Effector memory CD8-positive, alpha-beta T cell (primary cell): Measurements from ENCODE around the gene CLMN.
A peak's percentile ranks its signal among the peaks of the same experiment; 100 is the strongest.
"Not testable (repeated sequence)": the region's sequence is repeated elsewhere in the genome, so short reads cannot be mapped to it uniquely, and the experiment has no call there.

Experiments
- ATAC-seq: fragments of 150-1000 bp; cut with Tn5 transposase; replicated peaks from 2 replicates; pipeline ENCODE4 v1.10.0; 2021; ENCODE audit warnings: mild to moderate bottlenecking, moderate library complexity
- DNase-seq, 3 experiments: peaks; one replicate each; pipeline ENCODE4 v3.0.0; 2021
- H3K27ac Mint-ChIP-seq, 2 donors: one replicate each; pipeline ENCODE4 v1.8.0; 2022; ENCODE audit warnings: mild to moderate bottlenecking in 2 of 2, mixed read lengths in 2 of 2, moderate library complexity in 2 of 2
- H3K27me3 Mint-ChIP-seq, 2 donors: one replicate each; pipeline ENCODE4 v1.8.0; 2022; ENCODE audit warnings: mixed read lengths in 2 of 2
- H3K36me3 Mint-ChIP-seq: one replicate; pipeline ENCODE4 v1.8.0; 2022; ENCODE audit warnings: mild to moderate bottlenecking, moderate library complexity, mixed read lengths; ENCODE audit not compliant: insufficient read depth
- H3K4me1 Mint-ChIP-seq, 2 donors: one replicate each; pipeline ENCODE4 v1.8.0; 2022; ENCODE audit warnings: low read depth in 2 of 2, mixed read lengths in 2 of 2
- H3K4me3 Mint-ChIP-seq, 2 donors: one replicate each; pipeline ENCODE4 v1.8.0; 2022; ENCODE audit warnings: mild to moderate bottlenecking in 2 of 2, mixed read lengths in 2 of 2, moderate library complexity in 2 of 2
- H3K9me3 Mint-ChIP-seq, 2 donors: one replicate each; pipeline ENCODE4 v1.8.0; 2022; ENCODE audit warnings: mixed read lengths in 2 of 2

The CLMN gene

GRCh38 chr14:95190346-95190840 lies 129.3 kb downstream of the CLMN start:
- Mint-ChIP-seq H3K4me3 (no peak overlapping the region), H3K27me3 (peaks cover 43 to 71% of the 10 kb centered on the region in 2 donors), H3K36me3 (peaks cover 2% of the 10 kb centered on the region), H3K9me3 (no peaks in the 10 kb centered on the region), H3K27ac (no peak overlapping the region), H3K4me1 (peaks cover 0 to 2% of the 10 kb centered on the region in 2 donors)
- DNase-seq (no peak), ATAC-seq (no peak)

DNA sequence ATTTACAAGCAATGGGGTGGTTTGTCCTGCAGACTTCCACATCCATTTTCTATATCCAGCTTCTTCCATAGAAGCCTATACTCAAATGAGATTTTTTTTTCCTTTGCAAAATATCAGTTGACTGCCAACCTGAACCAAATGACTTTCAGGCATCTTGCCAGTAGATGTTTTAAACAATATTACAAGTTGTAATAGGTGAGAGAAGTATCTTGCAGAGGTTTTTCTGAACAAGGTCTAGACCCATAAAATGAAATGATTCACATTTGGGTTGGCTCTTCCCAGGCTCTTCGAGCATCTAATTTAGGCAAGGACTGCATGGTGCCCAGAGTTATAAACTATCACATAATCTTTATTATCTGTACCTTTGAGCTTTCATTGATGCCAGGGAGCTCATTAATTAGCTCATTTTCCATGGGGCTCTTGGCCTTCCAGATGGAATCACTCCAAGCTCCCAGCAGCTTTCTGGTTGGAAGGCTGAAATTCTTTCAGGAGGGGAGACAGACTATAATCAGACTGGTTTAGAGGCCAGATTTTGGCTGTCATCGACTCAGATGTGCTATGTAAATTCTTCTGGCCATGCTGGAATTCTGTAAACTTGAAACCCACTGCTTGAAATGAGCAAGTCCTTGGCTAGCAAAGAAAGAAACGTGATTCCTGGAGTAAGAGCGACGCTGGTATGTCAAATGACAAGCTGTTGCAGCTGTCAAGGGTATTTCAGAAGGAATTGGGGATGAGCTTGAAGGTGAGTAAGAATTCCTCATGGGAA lies 130.2 kb downstream of the CLMN start:
- no peak for DNase-seq
- Mint-ChIP-seq H3K4me1 (peaks cover 0 to 2% of the 10 kb centered on the region in 2 donors), H3K9me3 (no peaks in the 10 kb centered on the region), H3K36me3 (peaks cover 2% of the 10 kb centered on the region), H3K4me3 (no peak overlapping the region), H3K27ac (no peak overlapping the region), H3K27me3 (peaks cover 44 to 80% of the 10 kb centered on the region in 2 donors)
- no peak for ATAC-seq

DNA sequence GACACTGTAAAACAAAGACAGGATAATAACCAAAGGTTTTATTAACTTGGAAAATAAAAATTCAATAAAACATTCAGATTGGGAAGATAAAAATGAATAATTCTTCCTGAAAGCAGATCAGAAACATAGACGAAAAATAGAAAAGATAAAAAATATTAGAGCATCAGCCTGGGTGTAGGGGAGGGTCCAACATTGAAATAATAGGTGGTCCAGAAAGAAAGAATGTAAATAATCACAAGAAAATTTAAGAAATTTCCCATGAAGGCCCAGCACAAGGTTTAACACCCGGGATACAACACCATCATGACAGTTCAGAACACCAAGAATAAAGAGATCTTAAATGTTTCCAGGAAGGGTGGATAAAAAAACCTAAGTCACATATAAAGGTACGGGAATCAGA lies 131.3 kb downstream of the CLMN start:
- peaks cover 50 to 79% of the 10 kb centered on the region in 2 donors for H3K27me3 Mint-ChIP-seq

DNA sequence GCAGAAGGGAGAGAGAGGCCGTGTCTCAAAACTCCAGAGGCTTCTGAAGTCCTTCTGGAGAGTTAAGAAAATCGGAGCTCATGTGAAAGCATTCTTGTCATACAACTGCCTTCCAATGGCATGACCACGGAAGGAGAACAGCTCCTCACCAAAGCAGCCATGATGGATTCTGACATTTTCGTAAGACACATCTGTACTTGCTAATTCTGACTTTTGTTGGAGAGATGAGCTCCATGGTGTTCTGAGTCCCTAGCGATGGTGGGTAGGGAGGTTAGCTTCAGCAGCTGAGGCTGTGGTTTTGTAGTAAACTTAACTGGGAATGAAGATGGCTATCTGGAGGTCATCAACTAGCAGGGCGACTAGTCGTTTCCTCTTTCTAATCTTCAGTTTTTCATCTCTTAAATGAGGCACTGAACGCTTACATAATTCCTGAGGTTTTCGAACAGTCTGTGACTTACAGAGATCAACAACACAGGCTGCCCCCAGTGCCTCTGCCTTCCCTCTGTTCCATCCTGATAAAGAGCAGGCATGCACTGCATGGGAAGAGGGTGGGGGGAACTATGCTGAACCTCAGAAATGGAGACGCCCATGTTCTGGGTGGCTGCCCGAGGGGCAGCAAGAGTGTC lies 133.8 kb downstream of the CLMN start:
- H3K9me3 Mint-ChIP-seq: no peaks in the 10 kb centered on the region
- ATAC-seq (no peak), DNase-seq (no peak)
- peaks cover 0 to 2% of the 10 kb centered on the region in 2 donors for H3K4me1 Mint-ChIP-seq
- H3K4me3 Mint-ChIP-seq: peak overlapping the region in 1 of 2 donors; percentile 48
- H3K27me3 Mint-ChIP-seq: peaks cover 47 to 75% of the 10 kb centered on the region in 2 donors
- no peaks in the 10 kb centered on the region for H3K36me3 Mint-ChIP-seq
- no peak overlapping the region for H3K27ac Mint-ChIP-seq

More for the DNA sequence above, 131.3 kb downstream of the CLMN start:
- Mint-ChIP-seq H3K4me3 (no peak overlapping the region), H3K27ac (no peak overlapping the region), H3K4me1 (peaks cover 0 to 2% of the 10 kb centered on the region in 2 donors), H3K36me3 (peaks cover 2% of the 10 kb centered on the region), H3K9me3 (no peaks in the 10 kb centered on the region)
- ATAC-seq: no peak
- no peak for DNase-seq

DNA sequence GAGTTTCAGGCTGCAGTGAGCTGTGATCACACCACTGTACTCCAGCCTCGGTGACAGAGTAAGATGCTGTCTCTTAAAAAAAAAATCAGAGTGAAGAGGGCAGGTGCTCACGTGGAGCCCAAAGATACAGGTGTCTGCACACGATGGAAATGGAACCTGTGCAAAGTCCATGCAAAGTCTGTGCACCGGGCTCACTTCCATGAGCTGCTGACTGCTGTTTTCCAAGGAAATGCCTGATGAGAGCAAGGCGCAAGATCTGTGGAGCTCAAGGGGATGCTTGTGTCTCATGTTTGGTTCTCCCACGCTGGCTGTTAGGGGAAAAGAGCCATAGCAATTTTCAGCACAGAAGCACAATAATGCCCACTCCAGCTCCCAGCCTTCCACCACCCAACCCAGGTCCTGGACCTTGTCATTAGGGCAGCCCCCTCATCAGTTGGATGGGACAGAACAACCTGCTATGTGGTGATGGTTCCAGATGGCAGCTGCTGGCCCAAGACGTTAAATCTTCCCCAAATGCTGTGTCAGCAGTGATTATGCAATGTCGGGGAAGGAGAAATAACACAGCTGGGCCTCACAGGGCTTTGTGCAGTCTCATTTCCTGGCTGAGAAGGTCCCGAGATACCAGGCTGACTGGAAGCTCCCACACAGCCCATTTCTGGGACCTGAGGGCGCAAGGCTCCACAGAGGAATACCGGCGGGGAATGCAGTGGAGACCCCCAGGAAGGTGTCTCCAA lies 134.5 kb downstream of the CLMN start:
- no peaks in the 10 kb centered on the region for H3K9me3 Mint-ChIP-seq
- peak overlapping the region in 1 of 2 donors; percentile 48 for H3K4me3 Mint-ChIP-seq
- peaks cover 44 to 75% of the 10 kb centered on the region in 2 donors for H3K27me3 Mint-ChIP-seq
- ATAC-seq: no peak
- H3K27ac Mint-ChIP-seq: no peak overlapping the region
- H3K36me3 Mint-ChIP-seq: no peaks in the 10 kb centered on the region
- DNase-seq: no peak
- peaks cover 0 to 2% of the 10 kb centered on the region in 2 donors for H3K4me1 Mint-ChIP-seq

GRCh38 chr14:95184413-95184790 lies 135.3 kb downstream of the CLMN start:
- no peaks in the 10 kb centered on the region for H3K9me3 Mint-ChIP-seq
- H3K27ac Mint-ChIP-seq: no peak overlapping the region
- H3K36me3 Mint-ChIP-seq: no peaks in the 10 kb centered on the region
- no peak for ATAC-seq
- H3K4me1 Mint-ChIP-seq: peaks cover 0 to 2% of the 10 kb centered on the region in 2 donors
- H3K4me3 Mint-ChIP-seq: no peak overlapping the region
- peaks cover 44 to 70% of the 10 kb centered on the region in 2 donors for H3K27me3 Mint-ChIP-seq
- DNase-seq: no peak

DNA sequence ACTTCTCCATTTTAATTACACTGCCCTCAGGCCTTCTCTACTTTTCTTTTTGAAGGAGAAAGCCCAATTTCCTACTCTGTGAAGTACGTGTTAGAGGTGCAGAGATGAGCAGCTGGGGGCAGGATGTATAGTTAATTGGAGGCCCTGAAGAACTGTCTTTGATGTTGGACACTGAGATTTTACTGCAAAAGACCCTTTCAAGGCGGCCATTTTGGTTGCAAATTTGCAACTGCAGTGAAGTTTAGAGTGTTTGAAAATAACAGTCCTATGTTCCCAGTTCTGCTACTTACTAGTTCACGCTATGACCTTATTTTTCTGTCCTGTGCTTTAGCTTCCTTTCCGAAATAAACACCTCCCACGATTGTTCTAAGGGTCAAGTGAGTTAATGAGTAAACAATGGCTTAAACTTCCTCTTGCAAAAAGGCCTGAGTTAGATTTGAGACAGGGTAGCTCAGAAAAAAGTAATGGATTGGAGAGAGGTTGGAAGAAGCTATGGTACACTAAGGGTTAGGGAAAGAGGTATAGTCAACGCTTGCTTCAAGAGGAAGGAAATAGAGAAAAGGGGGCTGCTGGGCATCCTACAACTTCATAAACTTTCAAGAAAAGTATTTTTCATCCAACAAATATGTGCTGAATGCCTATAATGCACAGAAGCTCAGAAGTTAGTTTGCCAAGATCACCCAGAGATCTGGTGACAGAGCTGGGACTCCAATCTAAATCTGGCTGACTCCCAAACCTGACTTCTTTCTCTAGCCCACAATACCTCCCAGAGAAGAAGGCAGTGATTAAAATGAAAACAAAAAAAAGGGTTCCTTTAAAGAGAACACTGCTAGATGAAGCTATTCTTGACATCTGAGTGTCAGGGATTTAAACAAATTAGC lies 135.9 kb downstream of the CLMN start:
- H3K4me1 Mint-ChIP-seq: peaks cover 0 to 2% of the 10 kb centered on the region in 2 donors
- no peak overlapping the region for H3K4me3 Mint-ChIP-seq
- H3K27ac Mint-ChIP-seq: no peak overlapping the region
- peaks cover 44 to 76% of the 10 kb centered on the region in 2 donors for H3K27me3 Mint-ChIP-seq
- no peaks in the 10 kb centered on the region for H3K36me3 Mint-ChIP-seq
- DNase-seq (no peak), ATAC-seq (no peak)
- H3K9me3 Mint-ChIP-seq: no peaks in the 10 kb centered on the region

- no peak for ATAC-seq
- Mint-ChIP-seq H3K27ac (no peak overlapping the region), H3K4me3 (no peak overlapping the region), H3K4me1 (peaks cover 0 to 2% of the 10 kb centered on the region in 2 donors), H3K9me3 (no peaks in the 10 kb centered on the region), H3K27me3 (peaks cover 39 to 76% of the 10 kb centered on the region in 2 donors), H3K36me3 (no peaks in the 10 kb centered on the region)
- DNase-seq: no peak
These were observed 136.6 kb downstream of the CLMN start for GRCh38 chr14:95183082-95183481.

DNA sequence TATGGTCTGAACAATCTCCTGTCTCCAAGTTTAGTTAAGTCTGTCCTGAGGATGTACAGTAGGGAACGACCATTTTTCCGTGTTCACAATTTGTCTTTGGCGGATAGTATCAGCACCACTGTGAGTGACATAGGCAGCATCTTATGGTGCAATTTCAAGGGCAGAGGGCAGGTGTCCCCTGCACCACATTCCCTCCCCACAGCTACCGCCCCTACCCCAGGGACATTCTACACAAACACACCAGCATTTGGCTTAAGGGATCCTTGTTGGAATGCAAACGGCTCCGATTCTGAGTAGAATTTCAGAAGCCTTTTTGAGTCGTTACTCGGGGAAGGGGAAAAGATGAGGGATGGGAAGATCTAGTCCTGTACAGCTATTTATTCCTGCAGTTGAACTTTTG lies 137.3 kb downstream of the CLMN start:
- no peak overlapping the region for H3K4me3 Mint-ChIP-seq
- ATAC-seq (no peak), DNase-seq (no peak)
- no peaks in the 10 kb centered on the region for H3K9me3 Mint-ChIP-seq
- peaks cover 33 to 69% of the 10 kb centered on the region in 2 donors for H3K27me3 Mint-ChIP-seq
- H3K27ac Mint-ChIP-seq: no peak overlapping the region
- H3K36me3 Mint-ChIP-seq: no peaks in the 10 kb centered on the region
- H3K4me1 Mint-ChIP-seq: peaks cover 0 to 2% of the 10 kb centered on the region in 2 donors

- no peak overlapping the region for H3K27ac Mint-ChIP-seq
- H3K9me3 Mint-ChIP-seq: no peaks in the 10 kb centered on the region
- peaks cover 0 to 2% of the 10 kb centered on the region in 2 donors for H3K4me1 Mint-ChIP-seq
- DNase-seq: no peak
- no peak for ATAC-seq
- no peak overlapping the region for H3K4me3 Mint-ChIP-seq
- no peaks in the 10 kb centered on the region for H3K36me3 Mint-ChIP-seq
- H3K27me3 Mint-ChIP-seq: peaks cover 21 to 57% of the 10 kb centered on the region in 2 donors
These were observed 138.6 kb downstream of the CLMN start for GRCh38 chr14:95180966-95181741.

GRCh38 chr14:95175670-95176069 lies 144.0 kb downstream of the CLMN start:
- H3K27ac Mint-ChIP-seq, H3K9me3 Mint-ChIP-seq, ATAC-seq, DNase-seq, H3K4me1 Mint-ChIP-seq, H3K4me3 Mint-ChIP-seq, H3K36me3 Mint-ChIP-seq: not testable (repeated sequence)
- peaks cover 0 to 18% of the 10 kb centered on the region in 2 donors for H3K27me3 Mint-ChIP-seq

DNA sequence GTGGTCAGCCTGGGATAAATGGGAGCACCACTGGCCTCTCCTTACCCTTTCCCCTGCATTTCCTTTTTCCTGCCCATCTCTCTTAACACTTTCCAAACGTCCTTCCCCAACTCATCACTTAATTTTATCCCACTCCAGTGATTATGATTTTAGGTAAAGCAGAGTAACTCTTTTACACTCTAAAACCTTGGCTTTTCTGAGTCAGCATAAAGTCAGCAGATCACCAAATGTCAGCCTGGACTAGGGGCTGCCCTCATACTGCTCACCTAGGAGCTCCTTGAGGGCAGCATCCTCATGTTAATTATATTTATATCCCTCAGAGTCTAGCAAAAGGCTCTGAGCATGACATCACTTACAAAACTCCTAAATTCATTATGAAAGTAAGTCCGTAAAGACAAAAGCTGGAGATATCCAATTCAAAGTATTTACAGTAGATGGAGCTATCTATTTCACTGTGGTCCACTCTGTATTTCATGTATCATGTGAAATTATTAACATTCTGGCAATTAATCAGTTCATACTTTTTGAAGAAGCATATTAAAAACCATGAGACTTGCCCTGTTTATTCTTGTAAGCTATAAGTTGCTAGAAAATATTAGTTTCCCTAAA lies 145.4 kb downstream of the CLMN start:
- Mint-ChIP-seq H3K9me3 (no peaks in the 10 kb centered on the region), H3K4me3 (no peak overlapping the region), H3K27me3 (peaks cover 0 to 10% of the 10 kb centered on the region in 2 donors), H3K4me1 (peaks cover 0 to 3% of the 10 kb centered on the region in 2 donors), H3K36me3 (no peaks in the 10 kb centered on the region), H3K27ac (no peak overlapping the region)
- ATAC-seq (no peak), DNase-seq (no peak)
